ENCODE results near the gene EPN2.

GRCh38 chr17:19357351-19357750 is 120.2 kb downstream of the EPN2 start:
- TF ChIP-seq, protein P1, sequence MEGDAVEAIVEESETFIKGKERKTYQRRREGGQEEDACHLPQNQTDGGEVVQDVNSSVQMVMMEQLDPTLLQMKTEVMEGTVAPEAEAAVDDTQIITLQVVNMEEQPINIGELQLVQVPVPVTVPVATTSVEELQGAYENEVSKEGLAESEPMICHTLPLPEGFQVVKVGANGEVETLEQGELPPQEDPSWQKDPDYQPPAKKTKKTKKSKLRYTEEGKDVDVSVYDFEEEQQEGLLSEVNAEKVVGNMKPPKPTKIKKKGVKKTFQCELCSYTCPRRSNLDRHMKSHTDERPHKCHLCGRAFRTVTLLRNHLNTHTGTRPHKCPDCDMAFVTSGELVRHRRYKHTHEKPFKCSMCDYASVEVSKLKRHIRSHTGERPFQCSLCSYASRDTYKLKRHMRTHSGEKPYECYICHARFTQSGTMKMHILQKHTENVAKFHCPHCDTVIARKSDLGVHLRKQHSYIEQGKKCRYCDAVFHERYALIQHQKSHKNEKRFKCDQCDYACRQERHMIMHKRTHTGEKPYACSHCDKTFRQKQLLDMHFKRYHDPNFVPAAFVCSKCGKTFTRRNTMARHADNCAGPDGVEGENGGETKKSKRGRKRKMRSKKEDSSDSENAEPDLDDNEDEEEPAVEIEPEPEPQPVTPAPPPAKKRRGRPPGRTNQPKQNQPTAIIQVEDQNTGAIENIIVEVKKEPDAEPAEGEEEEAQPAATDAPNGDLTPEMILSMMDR (conservative IDR thresholded peaks at IDR 0.05 in 1 of 2, IDR thresholded peaks at IDR 0.05 in 1 of 2; ENCODE audit: low read depth in 1 of 2, low read length in 2 of 2), result no peak
- no peak for TF ChIP-seq EZH2 (IDR thresholded peaks at IDR 0.05; ENCODE audit: low read length, missing control alignments)
